OCI-LY1 (cell line): ENCODE data around the gene ZNF653.

Experiments used
- CTCF ChIP-seq: fragments of 200-600 bp; sonication (generic), shearing (Covaris generic); IDR thresholded peaks from 2 replicates; pipeline ENCODE4 v1.5.1; 2017; ENCODE audit warnings: mild to moderate bottlenecking, antibody characterized with exemption, low read length, moderate library complexity, mixed read lengths
- EZH2 ChIP-seq: fragments of 200-600 bp; sonication (generic), shearing (Covaris generic); IDR thresholded peaks from 2 replicates; pipeline ENCODE4 v1.8.0; 2017; ENCODE audit warnings: borderline replicate concordance, mixed run types, mild to moderate bottlenecking, antibody characterized with exemption, low read length, moderate library complexity, mixed read lengths

- TF ChIP-seq CTCF = no peak
- no peak for TF ChIP-seq EZH2
These were observed 43.8 kb upstream of the ZNF653 start for GRCh38 chr19:11549386-11549953.
